ENCODE data around the gene HDGFL2.

- TF ChIP-seq BHLHE40 (IDR thresholded peaks at IDR 0.05; ENCODE audit: borderline replicate concordance): no peak
- no peak for TF ChIP-seq SUZ12 (IDR thresholded peaks at IDR 0.05)
- no peak for TF ChIP-seq FOXM1 (IDR thresholded peaks at IDR 0.05; ENCODE audit: borderline replicate concordance)
Measured at GRCh38 chr19:4429256-4429655, 42.8 kb upstream of the HDGFL2 start.
